SU-DHL-6 (cell line): ENCODE results near the gene NUP62.

Source experiments
- EZH2phosphoT487 ChIP-seq: fragments of 200-600 bp; sonication (generic), shearing (Covaris generic); conservative IDR thresholded peaks from 2 replicates; pipeline ENCODE4 v1.6.1; 2018; ENCODE audit warnings: mild to moderate bottlenecking, antibody characterized with exemption, low read length, moderate library complexity, mixed read lengths
- TF ChIP-seq, protein P1 (sequence below): fragments of 200-600 bp; sonication (generic); IDR thresholded peaks from one replicate; pipeline ENCODE4 v1.5.1; 2017; ENCODE audit warnings: antibody characterized with exemption, mild to moderate bottlenecking, low read length, moderate library complexity; ENCODE audit not compliant: insufficient read depth, poor library complexity, severe bottlenecking

DNA sequence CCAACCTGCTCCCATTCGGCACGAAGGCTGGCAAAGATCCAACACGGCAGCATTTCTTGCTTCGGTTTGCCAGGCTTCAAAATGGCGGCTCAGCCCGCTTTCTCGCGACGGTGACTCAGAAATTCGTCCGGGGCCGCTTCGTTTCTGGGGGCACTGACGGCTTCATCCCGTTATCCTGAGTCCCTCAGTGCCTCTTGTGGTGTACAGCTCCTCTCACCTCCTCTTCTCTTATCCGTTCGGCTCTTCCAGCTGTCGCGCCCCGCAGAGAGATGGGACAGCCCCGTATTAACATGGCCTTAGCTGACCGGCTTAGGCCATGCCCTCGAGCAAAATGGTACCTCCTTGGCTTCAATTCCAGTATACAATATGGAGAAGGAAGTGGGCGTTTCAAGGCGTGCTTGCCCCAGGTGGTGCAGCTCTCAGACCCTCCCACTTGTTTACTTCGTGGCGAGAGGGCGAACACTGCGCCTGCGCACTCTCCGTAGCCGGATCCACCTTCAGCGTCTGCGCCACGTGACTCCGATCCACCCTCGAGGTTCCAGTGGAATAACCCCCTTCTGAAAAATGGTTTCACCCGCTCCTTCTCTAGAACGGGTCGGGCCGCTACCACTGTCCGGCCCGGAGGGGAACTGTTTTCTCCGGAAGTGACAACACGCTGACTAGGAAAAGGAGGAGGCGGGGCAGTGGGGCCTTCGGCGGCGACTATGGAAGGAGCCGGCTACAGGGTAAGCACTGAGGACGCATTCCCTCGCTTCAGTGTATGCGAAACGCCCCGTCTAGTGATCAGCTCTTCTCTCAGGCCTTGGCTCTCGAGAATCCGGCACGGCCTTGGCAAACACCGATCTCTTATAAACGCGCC, 52.1 kb downstream of the NUP62 start, which contains the start of the genes AKT1S1 and TBC1D17:
- TF ChIP-seq, protein P1, sequence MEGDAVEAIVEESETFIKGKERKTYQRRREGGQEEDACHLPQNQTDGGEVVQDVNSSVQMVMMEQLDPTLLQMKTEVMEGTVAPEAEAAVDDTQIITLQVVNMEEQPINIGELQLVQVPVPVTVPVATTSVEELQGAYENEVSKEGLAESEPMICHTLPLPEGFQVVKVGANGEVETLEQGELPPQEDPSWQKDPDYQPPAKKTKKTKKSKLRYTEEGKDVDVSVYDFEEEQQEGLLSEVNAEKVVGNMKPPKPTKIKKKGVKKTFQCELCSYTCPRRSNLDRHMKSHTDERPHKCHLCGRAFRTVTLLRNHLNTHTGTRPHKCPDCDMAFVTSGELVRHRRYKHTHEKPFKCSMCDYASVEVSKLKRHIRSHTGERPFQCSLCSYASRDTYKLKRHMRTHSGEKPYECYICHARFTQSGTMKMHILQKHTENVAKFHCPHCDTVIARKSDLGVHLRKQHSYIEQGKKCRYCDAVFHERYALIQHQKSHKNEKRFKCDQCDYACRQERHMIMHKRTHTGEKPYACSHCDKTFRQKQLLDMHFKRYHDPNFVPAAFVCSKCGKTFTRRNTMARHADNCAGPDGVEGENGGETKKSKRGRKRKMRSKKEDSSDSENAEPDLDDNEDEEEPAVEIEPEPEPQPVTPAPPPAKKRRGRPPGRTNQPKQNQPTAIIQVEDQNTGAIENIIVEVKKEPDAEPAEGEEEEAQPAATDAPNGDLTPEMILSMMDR = no peak
- no peak for TF ChIP-seq EZH2phosphoT487
